ENCODE measurements around the gene MRPL52. TPM values are rescaled to one million over a fixed set of nuclear protein-coding genes. Genes with fewer than 3 reads are reported as not detected.

The MRPL52 gene
- total and polyA plus RNA-seq, 2 of the 13 experiments (the other 11 are each of a cell fraction or from before 2014, with no cell fraction given) = 118 to 329 TPM

GRCh38 chr14:22821193-22822015, 8.3 kb upstream of the MRPL52 start (continued):
- no peak for TF ChIP-seq RORA (CRISPR knock-in tag; IDR thresholded peaks at IDR 0.05)
- TF ChIP-seq CREB1 (IDR thresholded peaks at IDR 0.05) = peak; percentile 37; the same call in 1 of the 2 replicates
- no peak for TF ChIP-seq CREB1 (CRISPR knock-in tag; IDR thresholded peaks at IDR 0.05)
- no peak for TF ChIP-seq ATRX (CRISPR knock-in tag; IDR thresholded peaks at IDR 0.05; ENCODE audit: borderline replicate concordance)
- no peak for TF ChIP-seq ZMYM2 (CRISPR knock-in tag; IDR thresholded peaks at IDR 0.05)
- peak; percentile 98 for TF ChIP-seq TSC22D2 (CRISPR knock-in tag; IDR thresholded peaks at IDR 0.05; ENCODE audit: borderline replicate concordance)
- no peak for TF ChIP-seq TCF12 (IDR thresholded peaks at IDR 0.05)
- no peak for TF ChIP-seq TCF12 (CRISPR knock-in tag; IDR thresholded peaks at IDR 0.05)
- peak; percentile 36; the same call in 1 of the 2 replicates for TF ChIP-seq HNF4A (CRISPR knock-in tag; IDR thresholded peaks at IDR 0.05)
- peak; percentile 98 for TF ChIP-seq NFAT5 (CRISPR knock-in tag; IDR thresholded peaks at IDR 0.05)
- TF ChIP-seq ZBTB43 (CRISPR knock-in tag; conservative IDR thresholded peaks at IDR 0.05) = peak; percentile 86
- no peak for TF ChIP-seq ZNF670 (CRISPR knock-in tag; IDR thresholded peaks at IDR 0.05; ENCODE audit: borderline replicate concordance)
- peak; percentile 84 for TF ChIP-seq ZNF335 (CRISPR knock-in tag; IDR thresholded peaks at IDR 0.05)
- no peak for TF ChIP-seq POGZ (CRISPR knock-in tag; IDR thresholded peaks at IDR 0.05)
- no peak for TF ChIP-seq CAMTA2 (CRISPR knock-in tag; IDR thresholded peaks at IDR 0.05; ENCODE audit: borderline replicate concordance)
- peak; percentile 38; the same call in 1 of the 2 replicates for TF ChIP-seq NFYB (CRISPR knock-in tag; IDR thresholded peaks at IDR 0.05)
- TF ChIP-seq LRRFIP1 (CRISPR knock-in tag; conservative IDR thresholded peaks at IDR 0.05) = no peak
- TF ChIP-seq SCMH1 (CRISPR knock-in tag; IDR thresholded peaks at IDR 0.05; ENCODE audit: borderline replicate concordance) = no peak
- TF ChIP-seq ZNF430 (CRISPR knock-in tag; IDR thresholded peaks at IDR 0.05) = peak; percentile 79; the same call in 1 of the 2 replicates
- peak; percentile 13 for TF ChIP-seq PCBP2 (optimal IDR thresholded peaks at IDR 0.05; ENCODE audit: low read depth, low read length, poor library complexity, severe bottlenecking)

All from HepG2 (cell line).